HG03342 (cell line): ENCODE results near the gene DOK6.
A peak's percentile ranks its signal among the peaks of the same experiment; 100 is the strongest.

Experiments used
- ATAC-seq: cut with Tn5 transposase; IDR thresholded peaks from one replicate; pipeline ENCODE4 v1.9.1; 2021; ENCODE audit warnings: mild to moderate bottlenecking, moderate library complexity; ENCODE audit not compliant: unreplicated experiment

DOK6 gene

GRCh38 chr18:69890558-69890957 lies 489.9 kb downstream of the DOK6 start:
- ATAC-seq: no peak

GRCh38 chr18:69894467-69894866 lies 493.8 kb downstream of the DOK6 start:
- no peak for ATAC-seq

- ATAC-seq: no peak
Observed at GRCh38 chr18:69895066-69896047, 494.7 kb downstream of the DOK6 start.

GRCh38 chr18:69897397-69898108 lies 496.9 kb downstream of the DOK6 start:
- ATAC-seq: peak; percentile 37

- ATAC-seq: peak; percentile 34
Observed at GRCh38 chr18:69898241-69898861, 497.7 kb downstream of the DOK6 start.
